ENCODE measurements around the gene MCRS1.

GRCh38 chr12:49599961-49600360 lies 32.0 kb upstream of the MCRS1 start:
- TF ChIP-seq POLR2A (IDR thresholded peaks at IDR 0.05; ENCODE audit: low read depth, low read length): no peak
- TF ChIP-seq POLR2AphosphoS5 (IDR thresholded peaks at IDR 0.05; ENCODE audit: low read depth, low read length): no peak
- TF ChIP-seq TAF1 (IDR thresholded peaks at IDR 0.05; ENCODE audit: low read depth, low read length): no peak
- no peak for TF ChIP-seq SPI1 (IDR thresholded peaks at IDR 0.05; ENCODE audit: low read depth, low read length)
- no peak for TF ChIP-seq PAX5 (IDR thresholded peaks at IDR 0.05; ENCODE audit: insufficient read depth, low read length, severe bottlenecking)
- no peak for TF ChIP-seq POU2F2 (IDR thresholded peaks at IDR 0.05; ENCODE audit: low read depth, low read length)
